ENCODE data around the gene DIO1.

GRCh38 chr1:53911442-53911841 lies 17.5 kb downstream of the DIO1 start:
- no peak for TF ChIP-seq CTCF (IDR thresholded peaks at IDR 0.05; ENCODE audit: low read length)
- no peak for TF ChIP-seq EZH2 (IDR thresholded peaks at IDR 0.05; ENCODE audit: borderline replicate concordance, low read length)

All from OCI-LY1 (cell line).